Erythroblast (primary cell): ENCODE results near the gene TENM3.

Source experiments
- GATA1 ChIP-seq: IDR thresholded peaks from 2 replicates; pipeline ENCODE4 v1.6.1; 2011; ENCODE audit warnings: low read depth, mild to moderate bottlenecking, control low read depth, low read length, moderate library complexity
- POLR2A ChIP-seq: IDR thresholded peaks from 2 replicates; pipeline ENCODE4 v1.6.1; 2011; ENCODE audit warnings: mild to moderate bottlenecking, low read length

DNA sequence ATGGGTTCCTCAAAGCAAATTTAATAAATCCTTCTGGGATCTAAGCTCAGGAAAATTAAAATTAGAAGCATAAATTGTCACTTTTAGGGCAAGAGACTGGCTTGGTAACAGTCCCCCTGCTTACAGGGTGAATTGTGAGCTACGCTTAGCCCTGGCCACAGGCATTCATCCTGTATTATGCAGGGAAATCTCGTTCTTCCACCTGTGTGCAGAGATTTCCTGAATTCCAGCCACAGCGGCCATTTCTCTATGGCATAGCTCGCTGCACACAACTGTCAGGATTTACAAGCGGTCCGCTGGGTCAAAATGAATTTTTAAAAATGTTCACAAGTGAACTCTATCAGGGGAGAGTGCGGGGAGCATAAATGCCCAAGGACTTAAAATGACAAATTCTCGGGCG is 562.1 kb downstream of the TENM3 start:
- no peak for TF ChIP-seq POLR2A
- TF ChIP-seq GATA1, result no peak
